ENCODE results near the gene CDR2L.
A peak's percentile ranks its signal among the peaks of the same experiment; 100 is the strongest.

CDR2L gene

DNA sequence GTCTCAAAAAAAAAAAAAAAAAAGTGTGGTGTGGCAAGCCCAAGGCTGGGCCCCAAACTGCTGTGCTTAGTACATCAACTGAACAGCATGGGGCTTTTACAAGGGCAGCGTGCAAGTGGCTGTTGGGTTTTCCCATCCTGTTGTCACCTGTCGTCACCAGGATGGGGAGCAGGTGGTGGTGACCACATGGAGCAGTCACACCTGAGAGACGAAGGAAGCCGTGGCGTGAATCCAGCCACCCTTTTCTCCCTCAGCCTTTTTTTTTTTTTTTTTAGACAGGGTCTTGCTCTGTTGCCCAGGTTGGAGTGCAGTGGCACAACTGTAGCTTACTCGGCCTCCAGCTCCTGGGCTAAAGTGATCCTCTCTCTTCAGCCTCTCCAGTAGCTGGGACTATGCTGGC lies 20.9 kb downstream of the CDR2L start:
- no peaks in the 10 kb centered on the region for H3K27me3 Mint-ChIP-seq (ENCODE audit: low read depth)

DNA sequence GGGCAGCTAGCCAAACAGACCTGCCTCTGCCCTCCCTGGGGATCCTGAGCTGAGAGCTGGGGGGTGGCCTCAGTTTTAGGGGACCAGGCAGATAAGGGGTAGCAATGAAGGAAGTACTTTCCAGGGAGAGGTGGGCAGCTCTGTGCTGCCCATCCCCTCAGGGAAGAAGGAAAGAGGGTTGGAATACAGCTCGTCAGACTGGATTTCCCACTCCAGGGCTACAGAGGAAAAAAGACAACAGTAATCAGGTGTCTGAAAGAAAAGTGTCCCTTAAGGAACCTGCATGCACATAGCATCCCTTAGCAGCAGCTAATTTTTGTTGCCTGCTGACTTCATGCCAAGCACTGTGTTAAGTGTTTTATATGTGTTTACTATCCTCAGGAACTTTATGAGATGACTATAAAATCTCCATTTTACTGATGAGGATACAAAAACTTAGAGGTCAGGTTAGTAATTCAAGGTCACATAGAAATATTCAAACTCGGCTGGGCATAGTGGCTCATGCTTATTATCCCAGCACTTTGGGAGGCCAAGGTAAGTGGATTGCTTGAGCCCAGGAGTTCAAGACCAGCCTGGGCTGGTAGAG lies 21.8 kb downstream of the CDR2L start:
- peaks cover 3% of the 10 kb centered on the region for H3K36me3 Mint-ChIP-seq (ENCODE audit: low read depth)
- H3K27ac Mint-ChIP-seq, result peak overlapping the region in 1 of 3 experiments; percentile 48
- TF ChIP-seq, protein P1, sequence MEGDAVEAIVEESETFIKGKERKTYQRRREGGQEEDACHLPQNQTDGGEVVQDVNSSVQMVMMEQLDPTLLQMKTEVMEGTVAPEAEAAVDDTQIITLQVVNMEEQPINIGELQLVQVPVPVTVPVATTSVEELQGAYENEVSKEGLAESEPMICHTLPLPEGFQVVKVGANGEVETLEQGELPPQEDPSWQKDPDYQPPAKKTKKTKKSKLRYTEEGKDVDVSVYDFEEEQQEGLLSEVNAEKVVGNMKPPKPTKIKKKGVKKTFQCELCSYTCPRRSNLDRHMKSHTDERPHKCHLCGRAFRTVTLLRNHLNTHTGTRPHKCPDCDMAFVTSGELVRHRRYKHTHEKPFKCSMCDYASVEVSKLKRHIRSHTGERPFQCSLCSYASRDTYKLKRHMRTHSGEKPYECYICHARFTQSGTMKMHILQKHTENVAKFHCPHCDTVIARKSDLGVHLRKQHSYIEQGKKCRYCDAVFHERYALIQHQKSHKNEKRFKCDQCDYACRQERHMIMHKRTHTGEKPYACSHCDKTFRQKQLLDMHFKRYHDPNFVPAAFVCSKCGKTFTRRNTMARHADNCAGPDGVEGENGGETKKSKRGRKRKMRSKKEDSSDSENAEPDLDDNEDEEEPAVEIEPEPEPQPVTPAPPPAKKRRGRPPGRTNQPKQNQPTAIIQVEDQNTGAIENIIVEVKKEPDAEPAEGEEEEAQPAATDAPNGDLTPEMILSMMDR (IDR thresholded peaks at IDR 0.05; ENCODE audit: unreplicated experiment in 3 of 3), result no peak
- no peaks in the 10 kb centered on the region for H3K27me3 Mint-ChIP-seq (ENCODE audit: low read depth)
- H3K4me3 Mint-ChIP-seq, result peak overlapping the region in 1 of 3 experiments; percentile 50
- peaks cover 23% of the 10 kb centered on the region for H3K4me1 Mint-ChIP-seq
- no peaks in the 10 kb centered on the region for H3K9me3 Mint-ChIP-seq

More for the DNA sequence above, 20.9 kb downstream of the CDR2L start:
- Mint-ChIP-seq H3K27ac (no peak overlapping the region), H3K4me1 (peaks cover 16% of the 10 kb centered on the region), H3K9me3 (no peaks in the 10 kb centered on the region), H3K36me3 (ENCODE audit: low read depth) (no peaks in the 10 kb centered on the region), H3K4me3 (no peak overlapping the region)
- TF ChIP-seq, protein P1 (IDR thresholded peaks at IDR 0.05; ENCODE audit: unreplicated experiment in 3 of 3), result no peak

DNA sequence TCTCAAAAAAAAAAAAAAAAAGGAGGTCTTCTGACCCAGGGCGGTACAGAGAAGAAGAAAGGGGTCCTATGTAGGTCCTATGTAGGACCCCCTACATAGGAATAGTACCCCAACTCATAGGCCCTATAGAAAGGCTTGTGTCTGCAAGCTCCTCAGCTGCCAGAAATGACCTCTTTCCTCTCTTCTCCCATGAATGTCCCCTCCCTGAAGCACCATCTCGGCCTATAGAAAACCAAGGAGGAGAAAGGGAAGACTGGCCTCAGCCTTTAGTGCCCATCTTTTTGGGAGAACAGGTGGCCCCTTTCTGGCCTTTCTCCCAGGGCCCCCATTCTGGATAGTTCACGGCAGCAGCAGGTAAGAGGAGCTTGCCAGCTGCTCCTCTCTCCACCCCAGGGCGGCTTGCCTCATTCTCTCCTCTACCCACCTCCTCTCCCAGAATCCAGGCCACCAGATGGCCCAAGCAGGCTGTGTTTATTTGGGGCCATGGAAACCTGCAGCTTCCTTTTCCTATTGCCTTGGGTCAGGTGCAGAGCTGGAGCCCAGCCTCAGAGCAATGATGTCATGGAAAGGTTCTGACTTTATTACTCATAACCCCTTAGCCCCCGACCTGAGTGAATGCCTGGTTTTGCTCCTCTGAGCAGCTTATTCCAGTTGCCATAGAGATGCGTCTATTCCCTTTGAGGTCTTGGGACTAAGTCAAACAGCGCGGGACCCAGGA lies 23.4 kb downstream of the CDR2L start:
- Mint-ChIP-seq H3K9me3 (no peaks in the 10 kb centered on the region), H3K27ac (peak overlapping the region; percentile 97 to 99 (median 97)), H3K4me3 (peak overlapping the region; percentile 68 to 96 (median 91)), H3K4me1 (peaks cover 23% of the 10 kb centered on the region), H3K36me3 (ENCODE audit: low read depth) (peaks cover 7% of the 10 kb centered on the region), H3K27me3 (ENCODE audit: low read depth) (no peaks in the 10 kb centered on the region)
- TF ChIP-seq, protein P1 (IDR thresholded peaks at IDR 0.05; ENCODE audit: unreplicated experiment in 3 of 3), result no peak

- Mint-ChIP-seq H3K27ac (peak overlapping the region; percentile 97 to 99 (median 97)), H3K4me3 (peak overlapping the region; percentile 91 to 96 (median 94)), H3K36me3 (ENCODE audit: low read depth) (peaks cover 12% of the 10 kb centered on the region), H3K4me1 (peaks cover 23% of the 10 kb centered on the region), H3K9me3 (no peaks in the 10 kb centered on the region), H3K27me3 (ENCODE audit: low read depth) (no peaks in the 10 kb centered on the region)
- TF ChIP-seq, protein P1 (IDR thresholded peaks at IDR 0.05; ENCODE audit: unreplicated experiment in 3 of 3), result no peak
These were observed 24.1 kb downstream of the CDR2L start for GRCh38 chr17:75011401-75012095.

GRCh38 chr17:75012096-75012345 lies 24.6 kb downstream of the CDR2L start:
- no peaks in the 10 kb centered on the region for H3K9me3 Mint-ChIP-seq
- peaks cover 23% of the 10 kb centered on the region for H3K4me1 Mint-ChIP-seq
- TF ChIP-seq, protein P1 (IDR thresholded peaks at IDR 0.05; ENCODE audit: unreplicated experiment in 3 of 3), result no peak
- H3K27me3 Mint-ChIP-seq (ENCODE audit: low read depth), result no peaks in the 10 kb centered on the region
- peak overlapping the region; percentile 97 to 99 (median 97) for H3K27ac Mint-ChIP-seq
- H3K36me3 Mint-ChIP-seq (ENCODE audit: low read depth), result peaks cover 14% of the 10 kb centered on the region
- peak overlapping the region; percentile 91 to 96 (median 94) for H3K4me3 Mint-ChIP-seq

All from nephron (organoid).